Esophagus squamous epithelium (tissue), 5 donors: ENCODE data around the gene GADD45G. TPM values are rescaled to one million over a fixed set of nuclear protein-coding genes. Genes with fewer than 3 reads are reported as not detected.

Source experiments
- DNase-seq: peaks from one replicate; lab custom pipeline; 2025; lab: John Stamatoyannopoulos, UW
- H3K27ac ChIP-seq, 4 donors: fragments of 200-600 bp; sonication (generic); one replicate each; pipeline ENCODE4 v1.5.1; 2016 to 2019; ENCODE audit warnings: mild to moderate bottlenecking in 1 of 4
- H3K27me3 ChIP-seq, 4 donors: fragments of 200-600 bp; sonication (generic); 1 replicate in 3 of 4; 2 replicates in 1 of 4; pipeline versions ENCODE4 v1.5.1 to v1.6.0; 2017 to 2021; ENCODE audit warnings: antibody characterized with exemption in 1 of 4
- H3K36me3 ChIP-seq, 3 donors: fragments of 200-600 bp; sonication (generic); one replicate each; pipeline ENCODE4 v1.5.1; 2016 to 2019
- H3K4me1 ChIP-seq, 3 donors: fragments of 200-600 bp; sonication (generic); one replicate each; pipeline ENCODE4 v1.5.1; 2017 to 2019
- H3K4me3 ChIP-seq, 4 donors: fragments of 200-600 bp; sonication (generic); 1 replicate in 3 of 4; 2 replicates in 1 of 4; pipeline ENCODE4 v1.5.1; 2016 to 2019; ENCODE audit warnings: mild to moderate bottlenecking in 2 of 4, moderate library complexity in 1 of 4
- H3K9me3 ChIP-seq, 3 donors: fragments of 200-600 bp; sonication (generic); one replicate each; pipeline ENCODE4 v1.5.1; 2016 to 2019
- POLR2A ChIP-seq, 4 donors: fragments of 450-650 bp; IDR thresholded peaks; one replicate each; pipeline ENCODE4 v1.6.1; 2017; ENCODE audit warnings: antibody characterized with exemption in 4 of 4, mild to moderate bottlenecking in 4 of 4, moderate library complexity in 3 of 4
- WGBS, 2 donors: methylation state at CpG; one replicate each; pipeline ENCODE4 v1.1.5; 2018; 5-methylcytosine and 5-hydroxymethylcytosine counted together
- intact Hi-C: fragments of 100-400 bp; cut with DNase I; formaldehyde crosslinking; loops from one replicate; pipeline ENCODE4 v1.15.0; 2022
- total RNA-seq, 4 donors: library from RNA; depleted of rRNA; stranded (reverse); fragments of >200 nt; gene quantifications; one replicate each; pipeline ENCODE4 v1.1.0, GENCODE V29; 2016
- TF ChIP-seq, protein P1 (sequence below), 6 experiments: fragments of 450-650 bp in 4 of 6; fragments of 200-600 bp in 2 of 6; sonication (generic) in 2 of 6; IDR thresholded peaks; one replicate each; pipeline ENCODE4 v1.5.1; 2016 to 2019; ENCODE audit warnings: antibody characterized with exemption in 6 of 6, mild to moderate bottlenecking in 4 of 6, moderate library complexity in 4 of 6
- donor health status: DM: yes; HTN: yes; CAD: no.

Gene GADD45G
- total RNA-seq, 4 donors from 2014 or later: 1.8 to 18.7 (median 8.5) TPM

DNA sequence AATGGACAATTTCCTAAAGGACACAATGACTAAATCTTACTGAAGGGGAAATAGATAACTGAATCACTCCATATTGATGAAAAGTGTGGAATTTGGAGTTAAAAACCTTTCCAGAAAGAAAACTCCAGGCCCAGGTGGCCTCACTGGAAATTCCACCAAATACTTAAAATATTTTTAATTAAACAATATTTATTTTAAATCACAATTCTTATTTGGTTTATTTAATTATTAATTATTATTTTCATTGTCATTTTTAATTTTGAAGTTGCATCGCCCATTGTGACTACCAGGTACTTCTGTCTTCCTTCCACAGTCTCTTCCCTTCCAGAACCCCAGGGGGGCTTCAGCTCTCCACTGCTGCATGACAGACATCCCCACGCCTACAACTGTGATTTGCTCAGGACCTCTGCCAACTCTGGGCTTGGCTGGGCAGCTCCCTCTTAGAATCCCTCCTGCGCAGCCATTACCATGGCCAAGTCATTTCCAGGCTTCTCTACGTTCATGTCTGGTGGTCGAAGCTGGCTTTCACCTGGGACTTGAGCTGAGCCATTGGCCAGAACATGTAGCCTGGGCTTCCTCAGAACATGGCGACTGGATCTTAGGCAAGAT, 16.4 kb upstream of the GADD45G start:
- Histone ChIP-seq H3K27me3 (peaks cover 0 to 30% (median 0%) of the 10 kb centered on the region in 4 donors), H3K9me3 (peaks cover 0 to 6% (median 4%) of the 10 kb centered on the region in 3 donors), H3K4me1 (no peaks in the 10 kb centered on the region), H3K4me3 (no peak overlapping the region), H3K27ac (no peak overlapping the region), H3K36me3 (no peaks in the 10 kb centered on the region)
- DNase-seq: no peak
- TF ChIP-seq, protein P1, sequence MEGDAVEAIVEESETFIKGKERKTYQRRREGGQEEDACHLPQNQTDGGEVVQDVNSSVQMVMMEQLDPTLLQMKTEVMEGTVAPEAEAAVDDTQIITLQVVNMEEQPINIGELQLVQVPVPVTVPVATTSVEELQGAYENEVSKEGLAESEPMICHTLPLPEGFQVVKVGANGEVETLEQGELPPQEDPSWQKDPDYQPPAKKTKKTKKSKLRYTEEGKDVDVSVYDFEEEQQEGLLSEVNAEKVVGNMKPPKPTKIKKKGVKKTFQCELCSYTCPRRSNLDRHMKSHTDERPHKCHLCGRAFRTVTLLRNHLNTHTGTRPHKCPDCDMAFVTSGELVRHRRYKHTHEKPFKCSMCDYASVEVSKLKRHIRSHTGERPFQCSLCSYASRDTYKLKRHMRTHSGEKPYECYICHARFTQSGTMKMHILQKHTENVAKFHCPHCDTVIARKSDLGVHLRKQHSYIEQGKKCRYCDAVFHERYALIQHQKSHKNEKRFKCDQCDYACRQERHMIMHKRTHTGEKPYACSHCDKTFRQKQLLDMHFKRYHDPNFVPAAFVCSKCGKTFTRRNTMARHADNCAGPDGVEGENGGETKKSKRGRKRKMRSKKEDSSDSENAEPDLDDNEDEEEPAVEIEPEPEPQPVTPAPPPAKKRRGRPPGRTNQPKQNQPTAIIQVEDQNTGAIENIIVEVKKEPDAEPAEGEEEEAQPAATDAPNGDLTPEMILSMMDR (IDR thresholded peaks at IDR 0.05): no peak
- no peak for TF ChIP-seq POLR2A (IDR thresholded peaks at IDR 0.05)
- intact Hi-C loops: no loop called here
- WGBS, 2 donors: 72 to 91% methylated on average over 5 of the region's 6 CpGs

DNA sequence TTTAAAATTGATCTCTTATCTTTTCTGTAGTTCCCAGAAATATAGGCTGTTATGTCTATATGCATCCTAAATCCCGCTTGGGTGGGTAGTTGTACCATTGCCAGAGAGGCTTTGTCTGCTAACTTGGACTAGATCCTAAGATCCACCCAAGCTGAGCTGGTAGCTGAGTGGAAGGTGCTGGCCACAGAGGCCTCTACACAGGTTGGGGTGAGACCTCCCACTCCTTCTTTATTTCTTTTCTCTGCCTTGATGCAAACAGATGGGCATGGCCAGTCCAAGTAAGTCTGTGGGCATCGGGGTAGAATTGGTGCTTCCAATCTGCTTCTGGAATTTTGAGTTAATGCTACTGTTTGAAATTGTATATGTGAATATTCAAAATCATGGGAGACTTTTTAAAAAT, 14.4 kb upstream of the GADD45G start:
- H3K36me3 ChIP-seq: no peaks in the 10 kb centered on the region
- no peaks in the 10 kb centered on the region for H3K4me1 ChIP-seq
- TF ChIP-seq, protein P1 (IDR thresholded peaks at IDR 0.05): no peak
- no peak for TF ChIP-seq POLR2A (IDR thresholded peaks at IDR 0.05)
- H3K27ac ChIP-seq: no peak overlapping the region
- intact Hi-C loops: no loop called here
- peaks cover 0 to 22% (median 0%) of the 10 kb centered on the region in 4 donors for H3K27me3 ChIP-seq
- WGBS, 2 donors: 77 to 87% methylated on average over 2 of the region's 2 CpGs
- DNase-seq: no peak
- no peaks in the 10 kb centered on the region for H3K9me3 ChIP-seq
- H3K4me3 ChIP-seq: no peak overlapping the region

DNA sequence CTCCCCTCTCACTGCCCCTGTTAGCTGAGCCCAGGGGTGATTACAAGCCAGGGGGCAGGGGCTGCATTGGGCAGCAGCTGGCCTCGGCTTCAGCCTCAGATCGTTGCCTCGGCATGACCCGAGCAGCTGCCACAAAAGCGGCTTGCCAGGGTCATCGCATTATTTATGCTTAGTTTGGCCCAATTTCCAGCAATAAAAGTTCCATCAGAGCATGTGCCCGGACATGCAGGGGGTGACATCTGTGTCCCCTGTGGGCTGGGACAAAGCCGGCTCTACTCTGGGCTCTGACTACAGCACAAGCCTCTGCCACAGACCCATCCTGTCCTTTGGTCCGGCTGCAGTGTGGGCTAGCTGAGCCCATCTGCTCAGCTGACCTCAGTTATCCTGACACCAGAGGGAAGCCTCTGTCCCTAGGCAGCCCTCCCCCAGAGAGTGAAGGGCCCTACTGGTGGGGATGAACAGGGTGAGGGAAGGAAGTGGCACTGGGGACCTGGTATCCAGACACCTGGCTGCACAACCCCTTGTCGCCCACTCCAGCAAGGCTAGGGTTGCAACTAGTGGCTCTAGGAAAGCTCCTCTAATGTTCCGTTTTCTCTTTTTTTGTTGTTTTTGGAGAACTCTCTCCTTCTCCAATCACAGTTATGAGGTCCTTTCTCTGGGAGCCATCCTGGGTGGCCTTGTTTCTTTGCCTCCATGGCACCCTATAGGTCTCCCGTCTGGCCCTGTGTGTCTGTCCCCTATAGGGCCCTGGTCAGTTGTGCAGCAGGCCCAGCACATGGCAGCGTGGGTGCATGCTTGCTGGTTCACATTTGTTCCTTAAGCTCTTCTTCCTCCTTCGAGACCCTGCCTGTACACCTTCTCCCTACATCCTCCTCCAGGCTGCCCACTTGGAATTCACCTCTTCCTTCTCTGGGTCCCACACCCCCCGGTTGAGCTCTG, 13.3 kb upstream of the GADD45G start:
- WGBS, 2 donors: 71 to 72% methylated on average over 14 of the region's 15 CpGs
- Histone ChIP-seq H3K27ac (no peak overlapping the region), H3K4me3 (no peak overlapping the region), H3K27me3 (peaks cover 0 to 16% (median 0%) of the 10 kb centered on the region in 4 donors), H3K36me3 (no peaks in the 10 kb centered on the region), H3K4me1 (no peaks in the 10 kb centered on the region), H3K9me3 (no peaks in the 10 kb centered on the region)
- no peak for DNase-seq
- TF ChIP-seq, protein P1 (IDR thresholded peaks at IDR 0.05): no peak
- TF ChIP-seq POLR2A (IDR thresholded peaks at IDR 0.05): no peak
- intact Hi-C loops: no loop called here

DNA sequence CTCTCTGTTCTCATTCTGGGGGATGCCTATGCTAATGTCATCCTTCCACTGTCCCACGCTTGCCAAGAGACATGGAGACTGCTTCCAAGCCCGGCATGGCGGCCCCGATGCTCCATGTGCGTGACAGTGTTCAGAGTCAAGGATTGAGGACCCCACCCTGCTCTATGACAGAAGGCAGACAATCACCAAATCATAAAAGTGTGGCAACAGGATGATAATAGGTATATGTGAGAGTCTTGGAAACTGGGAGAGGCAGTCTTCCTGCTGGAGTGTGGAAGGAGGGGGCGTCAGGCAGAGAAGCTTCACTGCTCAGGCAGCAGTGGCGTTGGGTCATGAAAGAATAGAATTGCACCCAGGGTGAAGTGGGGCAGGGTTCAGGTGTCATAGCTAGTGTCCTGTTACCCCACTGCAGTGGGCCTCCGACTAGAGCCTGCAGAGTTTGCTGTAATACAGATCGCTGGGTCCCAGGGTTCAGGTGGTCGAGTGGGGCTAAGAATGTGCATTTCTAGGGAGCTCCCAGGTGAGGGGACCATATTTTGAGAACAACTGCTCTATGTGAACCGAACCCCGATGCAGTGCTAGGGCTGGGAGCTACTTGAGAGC, 12.5 kb upstream of the GADD45G start:
- no peak for TF ChIP-seq POLR2A (IDR thresholded peaks at IDR 0.05)
- TF ChIP-seq, protein P1 (IDR thresholded peaks at IDR 0.05): no peak
- Histone ChIP-seq H3K27me3 (peaks cover 0 to 16% (median 0%) of the 10 kb centered on the region in 4 donors), H3K9me3 (no peaks in the 10 kb centered on the region), H3K4me1 (no peaks in the 10 kb centered on the region), H3K4me3 (no peak overlapping the region), H3K27ac (no peak overlapping the region), H3K36me3 (no peaks in the 10 kb centered on the region)
- intact Hi-C loops: no loop called here
- 85 to 96% methylated on average over 8 to 12 of the region's 12 CpGs for WGBS, 2 donors
- no peak for DNase-seq
